K562 (cell line): ENCODE measurements around the gene HBP1. TPM values are rescaled to one million over a fixed set of nuclear protein-coding genes. Genes with fewer than 3 reads are reported as not detected.

Experiments used
- ATAC-seq: fragments of 200-7000 bp; cut with Tn5 transposase; 3 replicates; pipeline ENCODE4 v1.9.1; 2020; ENCODE audit warnings: moderate library complexity
- BruUV-seq: library from RNA; stranded (reverse); fragments of 400-500 nt; replicated peaks from 2 replicates; lab custom pipeline; 2021; lab: Mats Ljungman, UMichigan
- CTCF ChIA-PET: fragments of 300-600 bp; formaldehyde crosslinking; extraction: SDS; loops from one replicate; lab custom pipeline; 2021; ENCODE audit warnings: low intra/inter-chr PET ratio; lab: Yijun Ruan, JAX
- POLR2A ChIA-PET: fragments of 300-600, 350-650 bp; sonication (Branson Sonifier 250); formaldehyde crosslinking; extraction: SDS; loops from one replicate; lab custom pipeline; 2021; ENCODE audit warnings: antibody characterized with exemption, inconsistent platforms; lab: Yijun Ruan, JAX
- DNase-seq, 4 experiments: peaks; one replicate each; pipeline versions ENCODE4 v3.0.0 to v3.0.0-alpha.2; 2011 to 2018; ENCODE audit warnings: low spot score in 3 of 4, mixed read lengths in 3 of 4; ENCODE audit errors: extremely low read depth in 1 of 4
- FAIRE-seq: peaks from 2 replicates; lab custom pipeline; 2011; peaks lifted over from hg19 to GRCh38; lab: Jason Lieb, UNC
- H2AFZ ChIP-seq: 2 replicates; pipeline ENCODE4 v1.6.0; 2011; ENCODE audit warnings: low read depth, low read length, control low read depth, inconsistent platforms
- H3K27ac ChIP-seq: fragments of 200-600 bp; 3 replicates; pipeline ENCODE4 v1.8.0; 2011; ENCODE audit warnings: low read depth, mild to moderate bottlenecking, control low read depth, inconsistent platforms, low read length, moderate library complexity, mixed read lengths; ENCODE audit errors: extremely low read depth
- H3K27me3 ChIP-seq, 2 experiments: fragments of 300-600 bp in 1 of 2; 2 replicates in 1 of 2; 3 replicates in 1 of 2; pipeline versions ENCODE4 v1.6.0 to v1.8.0; 2011; ENCODE audit warnings: inconsistent platforms in 2 of 2, low read length in 2 of 2, mild to moderate bottlenecking in 1 of 2, mixed read lengths in 1 of 2, moderate library complexity in 1 of 2; ENCODE audit not compliant: control insufficient read depth in 2 of 2, insufficient read depth in 2 of 2
- H3K36me3 ChIP-seq: fragments of 300-600 bp; 3 replicates; pipeline ENCODE4 v1.8.0; 2011; ENCODE audit warnings: mild to moderate bottlenecking, low read length, inconsistent platforms; ENCODE audit not compliant: control insufficient read depth, insufficient read depth
- H3K4me1 ChIP-seq, 2 experiments: fragments of 200-600 bp in 1 of 2; replicated peaks in 1 of 2; 2 replicates in 1 of 2; 3 replicates in 1 of 2; pipeline versions ENCODE4 v1.5.1 to v1.8.0; 2011; ENCODE audit warnings: inconsistent platforms in 2 of 2, low read length in 2 of 2, mild to moderate bottlenecking in 1 of 2, mixed read lengths in 1 of 2, moderate library complexity in 1 of 2; ENCODE audit not compliant: control insufficient read depth in 2 of 2, insufficient read depth in 2 of 2
- H3K4me2 ChIP-seq: 2 replicates; pipeline ENCODE4 v1.6.1; 2011; ENCODE audit warnings: low read length, control low read depth, inconsistent platforms, mixed read lengths; ENCODE audit not compliant: insufficient read depth
- H3K4me3 ChIP-seq: fragments of 200-600 bp; sonication (generic), shearing (Covaris generic); 2 replicates; pipeline ENCODE4 v1.5.1; 2016; ENCODE audit warnings: control low read depth, inconsistent platforms
- H3K79me2 ChIP-seq: fragments of 200-600 bp; 3 replicates; pipeline ENCODE4 v1.8.0; 2011; ENCODE audit warnings: low read length, inconsistent platforms; ENCODE audit not compliant: control insufficient read depth, insufficient read depth
- H3K9ac ChIP-seq, 2 experiments: 2 replicates each; pipeline versions ENCODE4 v1.6.0 to v1.6.1; 2011; ENCODE audit warnings: low read depth in 2 of 2, low read length in 2 of 2, control low read depth in 1 of 2, inconsistent platforms in 1 of 2, mild to moderate bottlenecking in 1 of 2, mixed read lengths in 1 of 2; ENCODE audit not compliant: insufficient read depth in 1 of 2
- H3K9me1 ChIP-seq: one replicate; pipeline ENCODE4 v1.6.0; 2011; ENCODE audit warnings: inconsistent platforms, mild to moderate bottlenecking, low read length, moderate library complexity; ENCODE audit not compliant: control insufficient read depth, insufficient read depth
- H3K9me3 ChIP-seq: replicated peaks from 2 replicates; pipeline ENCODE4 v1.5.1; 2011; ENCODE audit warnings: low read depth, low read length, inconsistent platforms; ENCODE audit not compliant: control insufficient read depth, insufficient read depth
- H4K20me1 ChIP-seq: replicated peaks from 2 replicates; pipeline ENCODE4 v1.6.1; 2011; ENCODE audit warnings: low read length, inconsistent platforms, mixed read lengths; ENCODE audit not compliant: control insufficient read depth, insufficient read depth
- CREBBP ChIP-seq: IDR thresholded peaks from one replicate; pipeline ENCODE4 v1.6.1; 2012; ENCODE audit warnings: low read depth, mild to moderate bottlenecking, control low read depth, inconsistent platforms, low read length
- DMBX1 ChIP-seq: fragments of 250-450 bp; sonication (Bioruptor Pico); IDR thresholded peaks from 2 replicates; pipeline ENCODE4 v1.8.0; 2022; ENCODE audit warnings: inconsistent platforms, mild to moderate bottlenecking, moderate library complexity, borderline replicate concordance
- ETS2 ChIP-seq: IDR thresholded peaks from 2 replicates; pipeline ENCODE4 v1.6.1; 2016; ENCODE audit warnings: borderline replicate concordance, missing genetic modification characterization, mild to moderate bottlenecking, moderate library complexity, missing compliant biosample characterization; ENCODE audit not compliant: poor library complexity, severe bottlenecking
- FOXP1 ChIP-seq: sonication (generic); formaldehyde crosslinking; IDR thresholded peaks from 2 replicates; pipeline ENCODE4 v1.8.0; 2022; ENCODE audit warnings: mild to moderate bottlenecking, missing genetic modification reagents
- HEY1 ChIP-seq: fragments of 250-450 bp; sonication (Bioruptor Pico); IDR thresholded peaks from 2 replicates; pipeline ENCODE4 v1.5.0; 2020; ENCODE audit warnings: mild to moderate bottlenecking, moderate library complexity, borderline replicate concordance
- KLF1 ChIP-seq: fragments of 450-650 bp; IDR thresholded peaks from 2 replicates; pipeline ENCODE4 v1.6.1; 2016; ENCODE audit warnings: missing genetic modification characterization, missing compliant biosample characterization
- MEF2A ChIP-seq: IDR thresholded peaks from 2 replicates; pipeline ENCODE4 v1.6.1; 2011; ENCODE audit warnings: low read depth, mild to moderate bottlenecking, low read length, moderate library complexity; ENCODE audit not compliant: control insufficient read depth
- MEF2D ChIP-seq: conservative IDR thresholded peaks from 2 replicates; pipeline ENCODE4 v1.6.1; 2016; ENCODE audit warnings: low read depth, missing genetic modification characterization, missing compliant biosample characterization
- TCF3 ChIP-seq: sonication (generic); formaldehyde crosslinking; IDR thresholded peaks from 2 replicates; pipeline ENCODE4 v1.4.0; 2020; ENCODE audit warnings: mild to moderate bottlenecking, missing genetic modification reagents
- ZBTB7A ChIP-seq: IDR thresholded peaks from 2 replicates; pipeline ENCODE4 v1.6.1; 2011; ENCODE audit warnings: low read depth, mild to moderate bottlenecking, low read length, moderate library complexity, borderline replicate concordance; ENCODE audit not compliant: control insufficient read depth
- WGBS: fragments of 100-300 bp; shearing (Covaris generic); methylation state at CpG from one replicate; pipeline ENCODE4 v1.1.6; 2016; ENCODE audit warnings: low coverage, mixed read lengths; ENCODE audit not compliant: insufficient coverage; ENCODE audit errors: missing lambda C conversion rate; 5-methylcytosine and 5-hydroxymethylcytosine counted together
- in situ Hi-C: fragments of 300-500 bp; cut with MboI; formaldehyde crosslinking; loops from 4 replicates; pipeline ENCODE4 v1.15.0; 2018; ENCODE audit warnings: inconsistent platforms, mixed read lengths
- intact Hi-C: fragments of 100-400 bp; cut with micrococcal nuclease; formaldehyde crosslinking; loops from 2 replicates; pipeline ENCODE4 v1.14.2; 2022
- polyA plus RNA-seq, 8 experiments: library from polyadenylated mRNA; depleted of rRNA in 4 of 8; stranded (reverse) in 5 of 8; unstranded in 3 of 8; fragments of >200 nt; fragmentation: Nextera tagmentation in 2 of 8; fragmentation: Illumina TruSeq in 1 of 8; extraction: Ambion mirVana in 2 of 8; extraction: Trizol in 1 of 8; gene quantifications; 2 replicates each; pipeline versions ENCODE4 v1.2.1 to v1.2.3, GENCODE V29; 2011 to 2014; ENCODE audit warnings: inconsistent platforms in 1 of 8, missing spikeins in 1 of 8
- total RNA-seq, 7 experiments: library from RNA; depleted of rRNA in 6 of 7; stranded (reverse); fragments of >200 nt in 6 of 7; fragmentation: Illumina TruSeq in 2 of 7; extraction: Trizol in 2 of 7; gene quantifications; 2 replicates each; pipeline versions ENCODE4 v1.2.1 to v1.2.3, GENCODE V29; 2011 to 2021; ENCODE audit warnings: low replicate concordance in 1 of 7
- TF ChIP-seq, protein P1 (sequence below): fragments of 150-350 bp; IDR thresholded peaks from 2 replicates; pipeline ENCODE4 v1.6.1; 2014; ENCODE audit warnings: low read depth, mild to moderate bottlenecking, low read length, borderline replicate concordance

HBP1 gene
- total and polyA plus RNA-seq, 9 of the 15 experiments (the other 6 are each of a cell fraction or from before 2014, with no cell fraction given): 18.7 to 59.9 (median 27.0) TPM

DNA sequence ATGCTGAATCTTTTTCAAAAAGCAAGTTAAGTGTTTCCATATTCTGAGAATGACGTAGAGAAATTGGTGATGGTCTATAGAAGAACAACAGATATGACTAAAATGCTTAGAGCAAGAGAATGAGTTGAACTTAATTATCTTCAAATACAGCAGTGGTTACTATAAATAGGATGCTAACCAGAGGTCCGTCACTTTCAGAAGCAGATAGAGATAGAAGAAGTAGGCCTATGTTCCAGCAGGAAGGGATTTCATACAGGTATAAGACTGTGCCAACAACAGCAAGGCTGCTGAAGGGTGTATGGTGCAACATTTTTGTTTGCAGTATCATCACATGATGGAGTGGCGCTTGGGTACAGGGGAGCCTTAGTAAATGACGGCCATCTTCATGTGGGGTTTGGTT, 68.6 kb downstream of the HBP1 start:
- H3K9me1 ChIP-seq: no peaks in the 10 kb centered on the region
- no TSS peak for BruUV-seq
- intact Hi-C loops: no loop called here
- no peak overlapping the region for H3K27ac ChIP-seq
- no peak for FAIRE-seq
- H3K36me3 ChIP-seq: 0 out of 3 replicates have a peak, but pooled peaks cover 3% of the 10 kb centered on the region
- H3K27me3 ChIP-seq: no peaks in the 10 kb centered on the region
- in situ Hi-C loops: no loop called here
- DNase-seq: no peak
- no peak overlapping the region for H3K4me2 ChIP-seq
- POLR2A ChIA-PET: no interaction called here
- no peak overlapping the region for H2AFZ ChIP-seq
- no peaks in the 10 kb centered on the region for H3K9me3 ChIP-seq
- WGBS: 66% methylated on average over 4 of the region's 4 CpGs
- no peaks in the 10 kb centered on the region for H3K79me2 ChIP-seq
- no peak overlapping the region for H3K4me3 ChIP-seq
- TF ChIP-seq MEF2D (tag) (peak; percentile 63), HEY1 (CRISPR knock-in tag) (no peak), ETS2 (tag) (no peak), TCF3 (CRISPR knock-in tag) (peak; percentile 45; the same call in 1 of the 2 replicates), DMBX1 (CRISPR knock-in tag) (no peak), FOXP1 (no peak), KLF1 (no peak), CREBBP (no peak), MEF2A (peak; percentile 76; the same call in 1 of the 2 replicates), ZBTB7A (no peak)
- TF ChIP-seq, protein P1, sequence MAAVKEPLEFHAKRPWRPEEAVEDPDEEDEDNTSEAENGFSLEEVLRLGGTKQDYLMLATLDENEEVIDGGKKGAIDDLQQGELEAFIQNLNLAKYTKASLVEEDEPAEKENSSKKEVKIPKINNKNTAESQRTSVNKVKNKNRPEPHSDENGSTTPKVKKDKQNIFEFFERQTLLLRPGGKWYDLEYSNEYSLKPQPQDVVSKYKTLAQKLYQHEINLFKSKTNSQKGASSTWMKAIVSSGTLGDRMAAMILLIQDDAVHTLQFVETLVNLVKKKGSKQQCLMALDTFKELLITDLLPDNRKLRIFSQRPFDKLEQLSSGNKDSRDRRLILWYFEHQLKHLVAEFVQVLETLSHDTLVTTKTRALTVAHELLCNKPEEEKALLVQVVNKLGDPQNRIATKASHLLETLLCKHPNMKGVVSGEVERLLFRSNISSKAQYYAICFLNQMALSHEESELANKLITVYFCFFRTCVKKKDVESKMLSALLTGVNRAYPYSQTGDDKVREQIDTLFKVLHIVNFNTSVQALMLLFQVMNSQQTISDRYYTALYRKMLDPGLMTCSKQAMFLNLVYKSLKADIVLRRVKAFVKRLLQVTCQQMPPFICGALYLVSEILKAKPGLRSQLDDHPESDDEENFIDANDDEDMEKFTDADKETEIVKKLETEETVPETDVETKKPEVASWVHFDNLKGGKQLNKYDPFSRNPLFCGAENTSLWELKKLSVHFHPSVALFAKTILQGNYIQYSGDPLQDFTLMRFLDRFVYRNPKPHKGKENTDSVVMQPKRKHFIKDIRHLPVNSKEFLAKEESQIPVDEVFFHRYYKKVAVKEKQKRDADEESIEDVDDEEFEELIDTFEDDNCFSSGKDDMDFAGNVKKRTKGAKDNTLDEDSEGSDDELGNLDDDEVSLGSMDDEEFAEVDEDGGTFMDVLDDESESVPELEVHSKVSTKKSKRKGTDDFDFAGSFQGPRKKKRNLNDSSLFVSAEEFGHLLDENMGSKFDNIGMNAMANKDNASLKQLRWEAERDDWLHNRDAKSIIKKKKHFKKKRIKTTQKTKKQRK: no peak
- H3K4me1 ChIP-seq: no peaks in the 10 kb centered on the region; a peak in 2 of 5 replicates
- ATAC-seq: no peak; the same call in 2 of the 3 replicates
- no peak overlapping the region for H3K9ac ChIP-seq
- H4K20me1 ChIP-seq: no peaks in the 10 kb centered on the region
- CTCF ChIA-PET: no interaction called here
